Measurements from ENCODE around the gene OAS2.

DNA sequence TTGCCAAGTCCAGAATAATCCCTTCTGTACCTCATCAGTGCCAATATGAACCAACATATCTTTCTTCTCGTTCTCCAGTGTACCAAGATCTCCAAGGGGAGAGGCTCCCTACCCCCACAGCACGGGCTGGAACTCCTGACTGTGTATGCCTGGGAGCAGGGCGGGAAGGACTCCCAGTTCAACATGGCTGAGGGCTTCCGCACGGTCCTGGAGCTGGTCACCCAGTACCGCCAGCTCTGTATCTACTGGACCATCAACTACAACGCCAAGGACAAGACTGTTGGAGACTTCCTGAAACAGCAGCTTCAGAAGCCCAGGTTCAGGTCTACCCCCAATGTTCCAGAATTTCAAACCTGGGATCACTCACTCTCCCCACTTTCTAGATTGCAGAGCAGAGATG, 10.5 kb upstream of the OAS2 start:
- TF ChIP-seq EZH2 (IDR thresholded peaks at IDR 0.05; ENCODE audit: borderline replicate concordance) (no peak), CTCF (IDR thresholded peaks at IDR 0.05; ENCODE audit: poor library complexity) (no peak)

Data from hepatocyte (in vitro differentiated cells).